ENCODE results near the gene TSPAN5. TPM values are rescaled to one million over a fixed set of nuclear protein-coding genes. Genes with fewer than 3 reads are reported as not detected.

Gene TSPAN5
- total and polyA plus RNA-seq, 2 donors from 2014 or later = 6.8 to 13.8 TPM

DNA sequence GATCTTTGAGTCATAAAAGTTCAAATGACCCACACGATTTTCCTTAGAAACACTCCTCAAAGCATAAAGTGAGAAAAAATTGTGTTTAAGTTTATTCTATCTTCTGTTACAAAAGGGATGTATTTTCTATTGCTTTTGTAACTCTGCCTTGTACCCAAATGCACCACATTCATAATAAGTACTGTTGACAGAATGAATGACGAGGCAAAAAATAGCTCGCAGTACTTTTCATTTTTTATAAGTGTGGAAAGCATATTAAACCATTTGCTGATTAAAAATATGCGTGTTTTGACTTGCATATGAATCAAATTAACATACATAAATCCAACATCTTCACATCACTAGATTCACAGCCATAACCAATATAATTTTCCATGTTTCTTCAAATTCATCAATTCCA, 11.2 kb upstream of the TSPAN5 start:
- Histone ChIP-seq H3K9ac (ENCODE audit: low read length in 3 of 3) (no peak overlapping the region), H3K4me3 (ENCODE audit: low read length in 3 of 3) (no peak overlapping the region), H3K36me3 (ENCODE audit: control insufficient read depth in 2 of 3, insufficient read depth in 3 of 3, low read length in 3 of 3) (no peaks in the 10 kb centered on the region), H3K27ac (ENCODE audit: low read depth in 2 of 2, low read length in 2 of 2) (no peak overlapping the region), H3K27me3 (ENCODE audit: control insufficient read depth, insufficient read depth, low read length) (no peaks in the 10 kb centered on the region), H3K9me3 (ENCODE audit: control insufficient read depth in 2 of 3, insufficient read depth in 1 of 3, low read length in 3 of 3) (no peaks in the 10 kb centered on the region), H3K4me1 (ENCODE audit: control insufficient read depth in 2 of 3, insufficient read depth in 2 of 3, low read depth in 1 of 3, low read length in 3 of 3) (no peaks in the 10 kb centered on the region)
- TF ChIP-seq, protein P1, sequence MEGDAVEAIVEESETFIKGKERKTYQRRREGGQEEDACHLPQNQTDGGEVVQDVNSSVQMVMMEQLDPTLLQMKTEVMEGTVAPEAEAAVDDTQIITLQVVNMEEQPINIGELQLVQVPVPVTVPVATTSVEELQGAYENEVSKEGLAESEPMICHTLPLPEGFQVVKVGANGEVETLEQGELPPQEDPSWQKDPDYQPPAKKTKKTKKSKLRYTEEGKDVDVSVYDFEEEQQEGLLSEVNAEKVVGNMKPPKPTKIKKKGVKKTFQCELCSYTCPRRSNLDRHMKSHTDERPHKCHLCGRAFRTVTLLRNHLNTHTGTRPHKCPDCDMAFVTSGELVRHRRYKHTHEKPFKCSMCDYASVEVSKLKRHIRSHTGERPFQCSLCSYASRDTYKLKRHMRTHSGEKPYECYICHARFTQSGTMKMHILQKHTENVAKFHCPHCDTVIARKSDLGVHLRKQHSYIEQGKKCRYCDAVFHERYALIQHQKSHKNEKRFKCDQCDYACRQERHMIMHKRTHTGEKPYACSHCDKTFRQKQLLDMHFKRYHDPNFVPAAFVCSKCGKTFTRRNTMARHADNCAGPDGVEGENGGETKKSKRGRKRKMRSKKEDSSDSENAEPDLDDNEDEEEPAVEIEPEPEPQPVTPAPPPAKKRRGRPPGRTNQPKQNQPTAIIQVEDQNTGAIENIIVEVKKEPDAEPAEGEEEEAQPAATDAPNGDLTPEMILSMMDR (IDR thresholded peaks at IDR 0.05; ENCODE audit: borderline replicate concordance, extremely low read depth, insufficient read depth) = no peak
- DNase-seq (no peak), FAIRE-seq (no peak)
- intact Hi-C loops (cut with DNase I) = no loop called here

DNA sequence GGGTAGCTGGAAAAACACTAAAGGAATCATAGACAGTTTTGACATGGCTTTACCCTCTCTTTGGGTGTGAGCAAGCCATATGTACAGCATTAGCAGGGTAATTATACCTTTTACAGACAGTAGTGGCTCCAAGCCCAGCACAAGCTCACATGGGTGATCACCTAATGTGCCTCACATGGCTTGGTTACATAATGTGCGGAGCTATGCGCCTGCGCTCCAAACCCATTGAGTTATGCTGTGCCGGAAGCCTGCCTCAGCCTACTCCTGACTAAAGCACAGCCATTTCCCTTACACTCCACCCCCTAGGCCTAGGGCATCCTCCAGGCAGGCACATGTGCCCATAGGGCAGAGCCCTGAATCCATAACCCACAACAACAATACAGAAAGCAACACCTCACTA, 6.5 kb upstream of the TSPAN5 start:
- FAIRE-seq = no peak
- H3K4me3 ChIP-seq (ENCODE audit: low read length in 3 of 3) = no peak overlapping the region
- no peak overlapping the region for H3K9ac ChIP-seq (ENCODE audit: low read length in 3 of 3)
- TF ChIP-seq, protein P1 (IDR thresholded peaks at IDR 0.05; ENCODE audit: borderline replicate concordance, extremely low read depth, insufficient read depth) = no peak
- no peaks in the 10 kb centered on the region for H3K27me3 ChIP-seq (ENCODE audit: control insufficient read depth, insufficient read depth, low read length)
- intact Hi-C loops (cut with DNase I) = no loop called here
- H3K36me3 ChIP-seq (ENCODE audit: control insufficient read depth in 2 of 3, insufficient read depth in 3 of 3, low read length in 3 of 3) = no peaks in the 10 kb centered on the region
- no peaks in the 10 kb centered on the region for H3K9me3 ChIP-seq (ENCODE audit: control insufficient read depth in 2 of 3, insufficient read depth in 1 of 3, low read length in 3 of 3)
- H3K27ac ChIP-seq (ENCODE audit: low read depth in 2 of 2, low read length in 2 of 2) = no peak overlapping the region
- no peaks in the 10 kb centered on the region for H3K4me1 ChIP-seq (ENCODE audit: control insufficient read depth in 2 of 3, insufficient read depth in 2 of 3, low read depth in 1 of 3, low read length in 3 of 3)
- no peak for DNase-seq

DNA sequence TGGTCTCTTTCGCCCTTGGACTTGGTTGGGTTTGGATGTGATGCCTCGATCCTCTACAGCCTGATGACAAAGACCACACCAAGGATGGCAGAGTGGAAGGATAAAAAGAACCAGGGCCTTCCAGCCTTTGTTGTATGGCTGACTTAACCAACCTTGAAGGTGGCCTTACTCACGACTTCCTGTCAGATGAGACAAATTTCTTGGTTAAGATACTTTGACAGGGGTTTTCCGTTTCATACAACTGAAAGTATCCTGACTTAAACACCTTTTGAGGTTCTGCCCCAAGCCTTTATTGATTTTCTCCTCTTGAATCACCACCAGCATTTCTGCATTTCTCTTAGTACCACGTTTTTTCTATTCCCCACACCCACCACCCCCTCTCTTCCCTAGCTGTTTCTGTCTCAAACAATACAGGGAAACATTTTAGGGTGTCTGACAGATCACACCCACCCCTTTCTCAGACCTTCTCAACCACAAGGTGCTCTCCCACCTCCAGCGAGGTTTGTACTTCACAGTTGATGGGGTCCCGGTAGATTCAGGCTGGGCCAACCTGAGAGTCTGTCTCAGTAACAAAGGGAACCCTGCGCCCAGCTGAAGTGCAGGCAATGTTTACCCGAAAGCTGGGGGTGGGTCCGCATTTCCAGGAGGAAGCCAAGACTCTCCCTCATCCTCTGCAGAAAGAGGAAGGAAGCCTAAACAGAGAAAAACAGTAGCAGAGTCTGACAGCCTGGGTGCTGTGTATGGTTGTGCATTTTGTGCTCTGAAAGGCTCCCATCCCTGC, 5.0 kb upstream of the TSPAN5 start:
- no peak overlapping the region for H3K4me3 ChIP-seq (ENCODE audit: low read length in 3 of 3)
- intact Hi-C loops (cut with DNase I) = no loop called here
- H3K9me3 ChIP-seq (ENCODE audit: control insufficient read depth in 2 of 3, insufficient read depth in 1 of 3, low read length in 3 of 3) = no peaks in the 10 kb centered on the region
- no peak overlapping the region for H3K9ac ChIP-seq (ENCODE audit: low read length in 3 of 3)
- H3K27me3 ChIP-seq (ENCODE audit: control insufficient read depth, insufficient read depth, low read length) = no peaks in the 10 kb centered on the region
- no peaks in the 10 kb centered on the region for H3K36me3 ChIP-seq (ENCODE audit: control insufficient read depth in 2 of 3, insufficient read depth in 3 of 3, low read length in 3 of 3)
- no peak overlapping the region for H3K27ac ChIP-seq (ENCODE audit: low read depth in 2 of 2, low read length in 2 of 2)
- TF ChIP-seq, protein P1 (IDR thresholded peaks at IDR 0.05; ENCODE audit: borderline replicate concordance, extremely low read depth, insufficient read depth) = no peak
- FAIRE-seq (no peak), DNase-seq (no peak)
- H3K4me1 ChIP-seq (ENCODE audit: control insufficient read depth in 2 of 3, insufficient read depth in 2 of 3, low read depth in 1 of 3, low read length in 3 of 3) = peaks cover 0 to 4% (median 0%) of the 10 kb centered on the region in 3 donors
